GM12864 (cell line): ENCODE measurements around the gene PDE7B.

Experiments used
- DNase-seq: peaks from one replicate; pipeline ENCODE4 v3.0.0-alpha.2; 2011; ENCODE audit warnings: low read depth
- H3K4me3 ChIP-seq: 2 replicates; pipeline ENCODE4 v1.5.1; 2011; ENCODE audit warnings: mild to moderate bottlenecking, low read depth, low read length, control low read depth
- TF ChIP-seq, protein P1 (sequence below): IDR thresholded peaks from 2 replicates; pipeline ENCODE4 v1.5.1; 2011; ENCODE audit warnings: low read depth, mild to moderate bottlenecking, moderate library complexity, low read length, control low read depth, inconsistent platforms; ENCODE audit errors: missing control alignments

Gene PDE7B

DNA sequence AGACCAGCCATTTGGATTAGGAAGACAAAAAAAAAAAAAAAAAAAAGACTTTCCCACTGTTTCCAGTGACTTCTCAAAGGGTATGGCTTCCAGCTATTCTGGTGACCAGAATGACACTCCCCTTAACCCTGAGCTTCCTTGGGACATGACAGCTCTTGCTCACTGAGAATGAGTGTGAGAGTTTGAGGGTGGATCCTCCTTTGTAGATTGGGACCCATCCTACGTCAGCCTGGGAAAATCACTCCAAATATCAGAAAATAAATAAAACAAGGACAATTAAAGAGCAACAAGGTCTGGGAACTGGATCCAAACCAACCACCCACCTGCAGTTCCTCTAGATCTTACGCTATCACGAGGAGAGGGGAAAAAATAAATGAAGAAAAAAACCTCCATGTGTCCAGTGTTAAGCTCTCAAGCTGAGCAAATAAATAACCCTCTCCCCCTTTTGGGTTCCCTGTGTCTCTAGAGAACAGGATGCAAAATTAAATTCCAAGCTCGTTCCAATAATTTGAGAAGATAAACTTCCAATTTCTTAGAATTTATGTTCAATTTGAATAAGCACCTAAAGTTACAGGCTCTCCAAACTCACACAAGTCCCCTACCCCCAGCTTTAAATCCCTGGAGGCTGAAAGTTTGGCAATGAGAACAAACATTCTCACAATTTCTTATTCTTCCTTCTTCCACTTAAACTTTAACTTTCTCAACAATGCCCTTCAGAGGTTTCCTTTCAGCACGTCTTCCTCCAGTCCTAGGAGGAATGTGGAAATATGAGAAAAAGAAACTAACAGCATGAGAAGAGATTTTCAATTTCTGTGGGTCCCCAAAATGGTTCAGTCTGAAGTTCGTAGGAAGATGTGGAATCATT is 228.4 kb downstream of the PDE7B start:
- no peak overlapping the region for H3K4me3 ChIP-seq
- TF ChIP-seq, protein P1, sequence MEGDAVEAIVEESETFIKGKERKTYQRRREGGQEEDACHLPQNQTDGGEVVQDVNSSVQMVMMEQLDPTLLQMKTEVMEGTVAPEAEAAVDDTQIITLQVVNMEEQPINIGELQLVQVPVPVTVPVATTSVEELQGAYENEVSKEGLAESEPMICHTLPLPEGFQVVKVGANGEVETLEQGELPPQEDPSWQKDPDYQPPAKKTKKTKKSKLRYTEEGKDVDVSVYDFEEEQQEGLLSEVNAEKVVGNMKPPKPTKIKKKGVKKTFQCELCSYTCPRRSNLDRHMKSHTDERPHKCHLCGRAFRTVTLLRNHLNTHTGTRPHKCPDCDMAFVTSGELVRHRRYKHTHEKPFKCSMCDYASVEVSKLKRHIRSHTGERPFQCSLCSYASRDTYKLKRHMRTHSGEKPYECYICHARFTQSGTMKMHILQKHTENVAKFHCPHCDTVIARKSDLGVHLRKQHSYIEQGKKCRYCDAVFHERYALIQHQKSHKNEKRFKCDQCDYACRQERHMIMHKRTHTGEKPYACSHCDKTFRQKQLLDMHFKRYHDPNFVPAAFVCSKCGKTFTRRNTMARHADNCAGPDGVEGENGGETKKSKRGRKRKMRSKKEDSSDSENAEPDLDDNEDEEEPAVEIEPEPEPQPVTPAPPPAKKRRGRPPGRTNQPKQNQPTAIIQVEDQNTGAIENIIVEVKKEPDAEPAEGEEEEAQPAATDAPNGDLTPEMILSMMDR: no peak
- DNase-seq: no peak

DNA sequence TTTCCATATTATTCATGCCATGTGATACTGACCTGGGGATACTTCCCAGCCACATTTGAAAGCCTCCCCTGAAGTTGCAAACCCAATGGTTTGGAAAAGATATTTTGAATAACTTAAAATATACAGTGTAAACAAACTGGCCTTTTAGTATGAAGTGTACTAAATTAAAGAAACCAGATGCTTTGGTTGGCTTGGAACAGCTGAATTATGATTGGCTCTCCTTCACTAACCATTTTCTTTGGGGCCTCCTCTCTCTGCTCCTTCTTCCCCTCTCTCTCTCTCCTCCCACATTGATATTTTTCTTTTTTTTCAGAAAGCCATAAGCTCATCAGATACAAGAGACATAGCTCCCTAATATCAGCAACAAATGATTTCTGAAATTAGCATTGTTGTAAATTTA is 232.0 kb downstream of the PDE7B start:
- no peak for DNase-seq
- TF ChIP-seq, protein P1: no peak
- H3K4me3 ChIP-seq: no peak overlapping the region

DNA sequence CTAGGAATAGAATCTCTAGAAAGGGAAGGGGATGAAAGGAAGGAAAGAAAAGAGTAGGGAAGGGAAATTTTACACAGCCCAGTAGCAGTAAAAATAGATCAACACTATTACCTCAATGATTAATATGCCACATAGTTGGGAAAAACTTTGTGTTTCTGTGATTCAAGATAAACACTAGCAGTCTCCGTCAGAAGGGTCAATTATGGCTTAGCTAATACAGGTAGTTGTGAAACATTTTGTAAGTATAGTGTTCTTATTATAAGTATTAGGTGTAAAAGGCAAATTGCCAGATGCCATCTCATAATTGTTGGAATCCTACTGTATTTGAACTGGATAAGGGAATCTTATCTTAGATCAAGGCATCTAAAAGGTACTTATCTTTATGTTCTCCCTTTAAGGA is 232.9 kb downstream of the PDE7B start:
- no peak overlapping the region for H3K4me3 ChIP-seq
- TF ChIP-seq, protein P1: no peak
- DNase-seq: no peak

DNA sequence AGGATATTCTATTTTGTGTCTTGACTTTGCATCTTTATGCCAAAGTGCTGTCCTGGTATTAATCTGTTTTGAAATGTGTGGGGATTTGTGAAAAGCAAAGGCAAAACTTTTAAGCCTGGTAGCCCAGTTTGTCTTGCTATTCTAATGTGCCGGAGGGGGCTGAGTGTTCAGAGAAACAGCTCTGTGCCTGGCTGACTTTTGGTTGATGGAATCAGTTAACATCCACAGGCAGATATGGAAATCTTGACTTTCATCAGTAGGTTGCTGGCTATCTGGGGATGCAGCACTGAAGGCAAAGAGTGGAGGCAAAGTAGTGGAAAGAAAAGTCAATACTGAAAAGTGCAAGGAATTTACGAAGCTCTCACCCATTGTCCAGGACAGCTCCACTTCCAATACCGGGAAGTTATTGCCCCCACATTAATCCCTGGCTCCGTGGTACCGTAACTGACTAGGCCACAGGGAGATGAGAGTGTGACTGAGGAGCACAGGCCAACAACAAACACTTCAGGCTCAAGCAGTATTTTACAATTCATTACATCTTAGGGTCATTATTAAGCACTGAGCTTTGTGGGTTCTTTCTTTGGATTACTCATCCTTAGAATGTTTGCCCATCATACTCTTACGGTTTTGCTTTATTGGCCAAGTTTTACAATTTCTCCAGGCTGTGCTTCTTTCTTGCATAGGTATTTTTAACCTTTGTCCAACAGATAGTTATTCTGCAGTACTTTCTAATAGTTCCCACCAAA is 234.0 kb downstream of the PDE7B start:
- DNase-seq: no peak
- no peak overlapping the region for H3K4me3 ChIP-seq
- TF ChIP-seq, protein P1: no peak

DNA sequence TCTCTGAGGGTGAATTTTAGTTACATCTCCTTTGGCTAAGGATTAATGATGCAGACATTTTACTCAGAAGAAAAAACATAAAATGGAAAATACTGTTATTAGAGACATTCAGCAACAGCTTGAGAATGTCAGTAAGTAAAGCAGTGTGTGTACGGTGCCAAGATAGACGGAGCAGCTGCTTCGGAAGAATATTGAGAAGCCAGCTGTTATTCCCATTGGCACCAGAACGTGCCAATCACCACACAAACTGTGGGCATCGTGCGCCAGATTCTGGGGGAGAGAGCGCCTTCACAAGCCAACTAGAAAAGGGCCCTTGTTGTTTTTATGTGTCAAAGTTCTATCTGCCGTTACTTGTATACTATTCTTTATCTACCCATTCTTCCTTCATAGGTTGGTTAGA is 235.2 kb downstream of the PDE7B start:
- no peak for DNase-seq
- no peak overlapping the region for H3K4me3 ChIP-seq
- TF ChIP-seq, protein P1: no peak

DNA sequence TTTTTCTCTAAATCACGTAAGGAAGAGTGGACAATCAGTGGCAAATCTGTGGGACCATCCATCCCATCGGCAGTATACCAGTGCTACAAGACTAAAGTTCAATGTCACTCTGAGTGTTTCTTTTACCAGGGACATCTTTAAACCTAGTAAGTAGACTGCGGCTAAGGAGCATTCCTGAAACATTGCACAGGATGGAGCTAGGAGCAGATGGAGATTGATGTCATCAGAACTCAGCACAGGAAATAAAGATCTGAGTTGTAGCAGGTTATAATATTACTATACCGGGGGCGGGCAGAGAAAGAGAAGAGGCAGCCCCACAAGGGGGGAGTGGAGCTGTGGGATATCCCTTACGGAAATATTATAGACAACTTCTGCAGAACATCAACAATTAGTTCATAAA is 236.5 kb downstream of the PDE7B start:
- no peak for DNase-seq
- no peak overlapping the region for H3K4me3 ChIP-seq
- TF ChIP-seq, protein P1: no peak
